H1 (cell line): ENCODE measurements around the gene SLC38A10. TPM values are rescaled to one million over a fixed set of nuclear protein-coding genes. Genes with fewer than 3 reads are reported as not detected.

ENCODE experiments used
- CTCF ChIA-PET: fragments of 300-600 bp; sonication (Branson Sonifier 250); formaldehyde crosslinking; loops from one replicate; lab custom pipeline; 2021; ENCODE audit not compliant: partially characterized antibody; lab: Charles Lee
- POLR2A ChIA-PET: fragments of 300-600 bp; sonication (Branson Sonifier 250); formaldehyde crosslinking; loops from one replicate; lab custom pipeline; 2021; ENCODE audit warnings: inconsistent platforms; ENCODE audit not compliant: partially characterized antibody; lab: Charles Lee
- DNase-seq, 2 experiments: peaks; one replicate each; pipeline versions ENCODE4 v3.0.0 to v3.0.0-alpha.2; 2010 to 2022; ENCODE audit warnings: low spot score in 2 of 2, low read depth in 1 of 2, mixed read lengths in 1 of 2
- FAIRE-seq: peaks from 2 replicates; lab custom pipeline; 2011; peaks lifted over from hg19 to GRCh38; lab: Jason Lieb, UNC
- H2AFZ ChIP-seq: 2 replicates; pipeline ENCODE4 v1.8.1; 2012; ENCODE audit warnings: low read length, inconsistent platforms
- H2AK5ac ChIP-seq: 2 replicates; pipeline ENCODE4 v1.6.1; 2013; ENCODE audit warnings: low read depth, low read length
- H2BK120ac ChIP-seq: replicated peaks from 2 replicates; pipeline ENCODE3; 2013; ENCODE audit warnings: low read depth, low read length, inconsistent platforms
- H2BK12ac ChIP-seq: 2 replicates; pipeline ENCODE4 v1.6.1; 2013; ENCODE audit warnings: low read depth, low read length
- H2BK15ac ChIP-seq: 2 replicates; pipeline ENCODE4 v1.6.1; 2013; ENCODE audit warnings: low read length
- H2BK20ac ChIP-seq: 2 replicates; pipeline ENCODE4 v1.6.1; 2013; ENCODE audit warnings: low read length
- H2BK5ac ChIP-seq: 2 replicates; pipeline ENCODE4 v1.6.1; 2013; ENCODE audit warnings: low read depth, low read length
- H3K14ac ChIP-seq: 2 replicates; pipeline ENCODE4 v1.6.1; 2013; ENCODE audit warnings: inconsistent platforms; ENCODE audit not compliant: insufficient read length
- H3K18ac ChIP-seq: 2 replicates; pipeline ENCODE4 v1.6.1; 2013; ENCODE audit warnings: low read length; ENCODE audit errors: extremely low read depth
- H3K23ac ChIP-seq: 2 replicates; pipeline ENCODE4 v1.6.1; 2013; ENCODE audit warnings: inconsistent platforms; ENCODE audit not compliant: insufficient read length
- H3K23me2 ChIP-seq: 2 replicates; pipeline ENCODE4 v1.6.1; 2013; ENCODE audit warnings: low read depth, low read length
- H3K27ac ChIP-seq: 2 replicates; pipeline ENCODE4 v1.6.1; 2011; ENCODE audit warnings: low read depth, low read length, inconsistent platforms
- H3K27me3 ChIP-seq, 4 experiments: replicated peaks in 1 of 4; 1 replicate in 1 of 4; 2 replicates in 3 of 4; pipeline versions ENCODE4 v1.6.1 to v1.8.1; 2011 to 2013; ENCODE audit warnings: low read length in 3 of 4, mild to moderate bottlenecking in 3 of 4, inconsistent platforms in 2 of 4, mixed read lengths in 2 of 4, moderate library complexity in 1 of 4; ENCODE audit not compliant: control insufficient read depth in 3 of 4, insufficient read depth in 3 of 4; ENCODE audit errors: extremely low read depth in 1 of 4
- H3K36me3 ChIP-seq, 4 experiments: 2 replicates each; pipeline versions ENCODE4 v1.6.1 to v1.8.1; 2011 to 2013; ENCODE audit warnings: mild to moderate bottlenecking in 4 of 4, low read length in 3 of 4, moderate library complexity in 2 of 4, control low read depth in 1 of 4, inconsistent platforms in 1 of 4; ENCODE audit not compliant: insufficient read depth in 4 of 4, control insufficient read depth in 2 of 4
- H3K4ac ChIP-seq: replicated peaks from 2 replicates; pipeline ENCODE3; 2013; ENCODE audit warnings: low read length, low read depth, mixed read lengths, inconsistent platforms; ENCODE audit not compliant: insufficient read length
- H3K4me1 ChIP-seq, 4 experiments: replicated peaks in 1 of 4; 1 replicate in 1 of 4; 2 replicates in 3 of 4; pipeline versions ENCODE4 v1.6.1 to v1.8.1; 2011 to 2013; ENCODE audit warnings: low read length in 3 of 4, inconsistent platforms in 2 of 4, mixed read lengths in 1 of 4; ENCODE audit not compliant: insufficient read depth in 4 of 4, control insufficient read depth in 3 of 4
- H3K4me2 ChIP-seq, 2 experiments: 2 replicates each; pipeline versions ENCODE4 v1.6.1 to v1.8.1; 2011 to 2013; ENCODE audit warnings: low read depth in 2 of 2, low read length in 2 of 2, control low read depth in 1 of 2, inconsistent platforms in 1 of 2, mild to moderate bottlenecking in 1 of 2; ENCODE audit not compliant: insufficient read depth in 1 of 2
- H3K4me3 ChIP-seq, 4 experiments: fragments of 200-600, 300-600 bp in 1 of 4; sonication (generic), shearing (Covaris generic), sonication (Bioruptor Twin) in 1 of 4; 2 replicates each; pipeline versions ENCODE4 v1.5.1 to v1.8.1; 2011 to 2016; ENCODE audit warnings: low read length in 4 of 4, low read depth in 3 of 4, control low read depth in 2 of 4, inconsistent platforms in 2 of 4, mild to moderate bottlenecking in 2 of 4, mixed read lengths in 1 of 4, moderate library complexity in 1 of 4; ENCODE audit not compliant: insufficient read depth in 2 of 4; ENCODE audit errors: extremely low read depth in 1 of 4
- H3K56ac ChIP-seq: replicated peaks from 2 replicates; pipeline ENCODE3; 2013; ENCODE audit warnings: low read depth, mild to moderate bottlenecking, mixed read lengths, low read length, inconsistent platforms; ENCODE audit not compliant: insufficient read length
- H3K79me1 ChIP-seq: 2 replicates; pipeline ENCODE4 v1.6.1; 2013; ENCODE audit warnings: low read depth, low read length, control low read depth
- H3K79me2 ChIP-seq, 2 experiments: 2 replicates each; pipeline versions ENCODE4 v1.6.1 to v1.8.1; 2012 to 2013; ENCODE audit warnings: low read length in 2 of 2, mild to moderate bottlenecking in 2 of 2, inconsistent platforms in 1 of 2; ENCODE audit not compliant: insufficient read depth in 2 of 2, control insufficient read depth in 1 of 2
- H3K9ac ChIP-seq, 4 experiments: replicated peaks in 1 of 4; 1 replicate in 1 of 4; 2 replicates in 3 of 4; pipeline versions ENCODE4 v1.6.1 to v1.8.1; 2011 to 2013; ENCODE audit warnings: low read depth in 3 of 4, low read length in 3 of 4, control low read depth in 2 of 4, mild to moderate bottlenecking in 2 of 4, moderate library complexity in 2 of 4, inconsistent platforms in 1 of 4; ENCODE audit errors: extremely low read depth in 1 of 4
- H3K9me3 ChIP-seq, 2 experiments: 2 replicates each; pipeline versions ENCODE4 v1.6.1 to v1.8.1; 2012 to 2013; ENCODE audit warnings: mild to moderate bottlenecking in 2 of 2, moderate library complexity in 2 of 2, control low read depth in 1 of 2, inconsistent platforms in 1 of 2, low read depth in 1 of 2, low read length in 1 of 2, mixed read lengths in 1 of 2; ENCODE audit not compliant: insufficient read depth in 2 of 2
- H4K20me1 ChIP-seq, 2 experiments: replicated peaks in 1 of 2; 2 replicates each; pipeline versions ENCODE3 to v1.8.1; 2011 to 2013; ENCODE audit warnings: inconsistent platforms in 2 of 2, low read length in 2 of 2, mild to moderate bottlenecking in 1 of 2; ENCODE audit not compliant: insufficient read depth in 2 of 2, control insufficient read depth in 1 of 2
- H4K5ac ChIP-seq: 2 replicates; pipeline ENCODE4 v1.6.1; 2013; ENCODE audit warnings: low read length, low read depth, mixed read lengths, inconsistent platforms; ENCODE audit not compliant: insufficient read length
- H4K8ac ChIP-seq: 2 replicates; pipeline ENCODE4 v1.8.0; 2013; ENCODE audit warnings: mild to moderate bottlenecking, moderate library complexity, low read length, inconsistent platforms; ENCODE audit not compliant: insufficient read depth; ENCODE audit errors: extremely low read depth
- H4K91ac ChIP-seq: replicated peaks from 2 replicates; pipeline ENCODE3; 2013; ENCODE audit warnings: low read length, mixed read lengths, inconsistent platforms; ENCODE audit not compliant: insufficient read length
- CEBPB ChIP-seq: IDR thresholded peaks from 2 replicates; pipeline ENCODE4 v1.6.1; 2012; ENCODE audit warnings: low read depth, low read length
- CTBP2 ChIP-seq: IDR thresholded peaks from 2 replicates; pipeline ENCODE4 v1.7.0; 2011; ENCODE audit warnings: borderline replicate concordance, mild to moderate bottlenecking, moderate library complexity, mixed read lengths, low read length; ENCODE audit not compliant: insufficient read depth, insufficient read length
- EZH2 ChIP-seq: fragments of 200-600 bp; sonication (generic); IDR thresholded peaks from 2 replicates; pipeline ENCODE4 v1.7.1; 2012; ENCODE audit warnings: low read depth, mild to moderate bottlenecking, moderate library complexity, low read length, inconsistent platforms; ENCODE audit not compliant: severe bottlenecking
- HDAC2 ChIP-seq, 2 experiments: fragments of 300-600 bp in 1 of 2; sonication (generic) in 1 of 2; IDR thresholded peaks; 2 replicates each; pipeline ENCODE4 v1.6.1; 2011 to 2012; ENCODE audit warnings: low read depth in 2 of 2, low read length in 2 of 2, mild to moderate bottlenecking in 2 of 2, moderate library complexity in 2 of 2, borderline replicate concordance in 1 of 2, inconsistent platforms in 1 of 2
- KDM1A ChIP-seq: fragments of 200-600, 300-600 bp; sonication (generic); IDR thresholded peaks from 2 replicates; pipeline ENCODE4 v1.7.1; 2016; ENCODE audit warnings: mild to moderate bottlenecking, low read length, borderline replicate concordance
- NANOG ChIP-seq: IDR thresholded peaks from 2 replicates; pipeline ENCODE4 v1.6.1; 2011; ENCODE audit warnings: low read length, low read depth, mild to moderate bottlenecking, inconsistent platforms; ENCODE audit not compliant: insufficient read depth, poor library complexity, severe bottlenecking
- TAF7 ChIP-seq: optimal IDR thresholded peaks from 2 replicates; pipeline ENCODE3; 2011; ENCODE audit warnings: low read depth, mild to moderate bottlenecking, inconsistent platforms, low read length, moderate library complexity, borderline replicate concordance
- TBP ChIP-seq: IDR thresholded peaks from 2 replicates; pipeline ENCODE4 v1.6.1; 2011; ENCODE audit warnings: low read depth, low read length, improper control_type of control experiment
- WGBS, 2 experiments: shearing (Covaris generic) in 1 of 2; methylation state at CpG; one replicate each; pipeline versions ENCODE4 v1.1.6 to v1.1.7; 2013 to 2015; ENCODE audit warnings: low lambda C conversion rate in 2 of 2, mixed read lengths in 2 of 2, inconsistent platforms in 1 of 2, low coverage in 1 of 2, missing lambda C conversion rate in 1 of 2; ENCODE audit not compliant: insufficient replicate concordance in 2 of 2, insufficient coverage in 1 of 2, insufficient read length in 1 of 2; ENCODE audit errors: extremely low coverage in 1 of 2, missing lambda C conversion rate in 1 of 2; 5-methylcytosine and 5-hydroxymethylcytosine counted together
- polyA plus RNA-seq, 7 experiments: library from polyadenylated mRNA; depleted of rRNA in 3 of 7; stranded (reverse) in 5 of 7; unstranded in 2 of 7; fragments of >200 nt in 5 of 7; fragments of 200-250 nt in 2 of 7; gene quantifications; 1 replicate in 5 of 7; 2 replicates in 1 of 7; 4 replicates in 1 of 7; pipeline versions ENCODE4 v1.2.1 to v1.2.3, GENCODE V29; 2011 to 2013; ENCODE audit warnings: missing spikeins in 2 of 7, mixed read lengths in 2 of 7
- total RNA-seq: library from RNA; stranded (reverse); fragmentation: NEBNext Ultra II Directional; extraction: Animal tissue kit (Norgen Biotek cat#: 25700); gene quantifications from 2 replicates; pipeline ENCODE4 v1.2.1, GENCODE V29; 2021
- TF ChIP-seq, protein P1 (sequence below): IDR thresholded peaks from 2 replicates; pipeline ENCODE4 v1.6.1; 2011; ENCODE audit warnings: low read length, improper control_type of control experiment

The SLC38A10 gene
- total and polyA plus RNA-seq, 2 of the 8 experiments (the other 6 are each of a cell fraction or from before 2014, with no cell fraction given): 26.4 to 41.0 TPM

DNA sequence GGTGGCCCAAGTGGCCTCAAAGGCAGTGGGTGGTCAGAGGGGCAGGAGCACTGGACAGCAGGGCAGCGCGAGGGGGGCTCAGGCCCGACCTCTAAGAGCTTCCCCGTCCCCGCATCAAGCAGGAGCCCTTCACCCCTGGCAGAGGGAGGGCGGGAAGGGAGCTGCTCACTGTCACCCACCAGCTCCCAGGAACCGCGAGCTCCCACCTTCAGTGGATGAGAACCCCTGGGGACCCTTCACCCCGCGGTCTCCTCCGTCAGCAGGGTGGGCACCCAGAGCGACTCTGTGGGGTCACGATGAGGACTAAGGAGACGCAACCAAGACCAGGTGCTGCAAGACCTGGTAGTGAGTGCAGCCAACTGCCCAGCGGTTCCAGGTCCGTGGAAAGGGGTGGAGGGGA is 86.0 kb downstream of the SLC38A10 start:
- no peak overlapping the region for H2BK120ac ChIP-seq
- TF ChIP-seq CTBP2 (no peak), EZH2 (no peak), HDAC2 (IDR thresholded peaks at IDR 0.05; ENCODE audit: borderline replicate concordance in 1 of 2, low read depth in 2 of 2, low read length in 2 of 2) (no peak), TBP (no peak), TAF7 (no peak), KDM1A (no peak), NANOG (no peak), CEBPB (no peak)
- TF ChIP-seq, protein P1, sequence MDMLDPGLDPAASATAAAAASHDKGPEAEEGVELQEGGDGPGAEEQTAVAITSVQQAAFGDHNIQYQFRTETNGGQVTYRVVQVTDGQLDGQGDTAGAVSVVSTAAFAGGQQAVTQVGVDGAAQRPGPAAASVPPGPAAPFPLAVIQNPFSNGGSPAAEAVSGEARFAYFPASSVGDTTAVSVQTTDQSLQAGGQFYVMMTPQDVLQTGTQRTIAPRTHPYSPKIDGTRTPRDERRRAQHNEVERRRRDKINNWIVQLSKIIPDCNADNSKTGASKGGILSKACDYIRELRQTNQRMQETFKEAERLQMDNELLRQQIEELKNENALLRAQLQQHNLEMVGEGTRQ: no peak
- FAIRE-seq (no peak), DNase-seq (no peak)
- no peak overlapping the region for H2BK20ac ChIP-seq
- no peak overlapping the region for H3K27ac ChIP-seq
- POLR2A ChIA-PET: no interaction called here
- H2BK15ac ChIP-seq: no peak overlapping the region
- CTCF ChIA-PET: interaction anchor here (1.0 to 1.5 kb wide), 3 partner anchors 12 to 177 kb away, joined by 3 to 4 read pairs (median 3); no protein-coding TSS in a partner anchor
- peaks cover 0 to 3% (median 0%) of the 10 kb centered on the region in 4 experiments; a peak in 3 of 8 replicates for H3K36me3 ChIP-seq
- H3K4me3 ChIP-seq: no peak overlapping the region
- no peak overlapping the region for H2BK12ac ChIP-seq
- no peak overlapping the region; the same call in 1 of the 2 replicates for H4K8ac ChIP-seq
- H3K23ac ChIP-seq: no peak overlapping the region
- H3K14ac ChIP-seq: no peak overlapping the region
- no peak overlapping the region for H3K4ac ChIP-seq
- H3K18ac ChIP-seq: no peak overlapping the region
- no peak overlapping the region for H2BK5ac ChIP-seq
- H3K4me1 ChIP-seq: no peaks in the 10 kb centered on the region; a peak in 1 of 7 replicates
- H3K23me2 ChIP-seq: peaks cover 3% of the 10 kb centered on the region; the same call in 1 of the 2 replicates
- no peak overlapping the region for H3K4me2 ChIP-seq
- H4K20me1 ChIP-seq: peaks cover 3 to 14% of the 10 kb centered on the region in 2 experiments
- H3K9ac ChIP-seq: no peak overlapping the region
- no peaks in the 10 kb centered on the region for H3K9me3 ChIP-seq
- H3K79me2 ChIP-seq: no peaks in the 10 kb centered on the region; a peak in 2 of 4 replicates
- no peak overlapping the region for H2AK5ac ChIP-seq
- H3K56ac ChIP-seq: no peak overlapping the region
- H4K5ac ChIP-seq: no peak overlapping the region
- H4K91ac ChIP-seq: no peak overlapping the region
- H2AFZ ChIP-seq: no peak overlapping the region
- WGBS, 2 experiments: 92% methylated on average over 13 of the region's 16 CpGs; no CpG with 5 or more reads in 1 of the 2 experiments
- no peaks in the 10 kb centered on the region for H3K27me3 ChIP-seq
- H3K79me1 ChIP-seq: peaks cover 5% of the 10 kb centered on the region; the same call in 1 of the 2 replicates
